CD4-positive, alpha-beta T cell treated with Interleukin-10 for 1 hour (primary cell): Measurements from ENCODE around the gene FGF6.
A peak's percentile ranks its signal among the peaks of the same experiment; 100 is the strongest.
"Not testable (repeated sequence)": the region's sequence is repeated elsewhere in the genome, so short reads cannot be mapped to it uniquely, and the experiment has no call there.

ENCODE experiments used
- DNase-seq: peaks from one replicate; pipeline ENCODE4 v3.0.0-alpha.2; 2020

Gene FGF6

GRCh38 chr12:4445156-4446101 lies at the start of gene FGF6:
FGF6 (minus strand) TSS chr12:4445815; CDS start chr12:4445570, 245 bp downstream.
- DNase-seq: no peak

- no peak for DNase-seq
Observed at GRCh38 chr12:4490973-4491372, 45.4 kb upstream of the FGF6 start.

- no peak for DNase-seq
Observed at GRCh38 chr12:4489556-4489955, 43.9 kb upstream of the FGF6 start.

GRCh38 chr12:4486980-4487379 lies 41.4 kb upstream of the FGF6 start:
- no peak for DNase-seq

GRCh38 chr12:4486049-4486699 lies 40.6 kb upstream of the FGF6 start:
- DNase-seq: no peak

GRCh38 chr12:4483885-4484823 lies 38.5 kb upstream of the FGF6 start:
- no peak for DNase-seq

- DNase-seq: no peak
Observed at GRCh38 chr12:4482936-4483335, 37.3 kb upstream of the FGF6 start.

- DNase-seq: no peak
Observed at GRCh38 chr12:4478933-4479332, 33.3 kb upstream of the FGF6 start.

- no peak for DNase-seq
Observed at GRCh38 chr12:4477129-4477528, 31.5 kb upstream of the FGF6 start.

GRCh38 chr12:4472046-4472445 lies 26.4 kb upstream of the FGF6 start:
- DNase-seq: peak; percentile 3

GRCh38 chr12:4471256-4471655 lies 25.6 kb upstream of the FGF6 start:
- no peak for DNase-seq

GRCh38 chr12:4468994-4469393 lies 23.4 kb upstream of the FGF6 start:
- DNase-seq: no peak

- DNase-seq: no peak
Observed at GRCh38 chr12:4460761-4461160, 15.1 kb upstream of the FGF6 start.

- not testable (repeated sequence) for DNase-seq
Observed at GRCh38 chr12:4455849-4456248, 10.2 kb upstream of the FGF6 start.

- no peak for DNase-seq
Observed at GRCh38 chr12:4454315-4454860, 8.8 kb upstream of the FGF6 start.

GRCh38 chr12:4451694-4452093 lies 6.1 kb upstream of the FGF6 start:
- DNase-seq: no peak

GRCh38 chr12:4450551-4451112 lies 5.0 kb upstream of the FGF6 start:
- no peak for DNase-seq

GRCh38 chr12:4449851-4450221 lies 4.2 kb upstream of the FGF6 start:
- no peak for DNase-seq

GRCh38 chr12:4448943-4449850 lies 3.6 kb upstream of the FGF6 start:
- DNase-seq: no peak

GRCh38 chr12:4448371-4448940 lies 2.8 kb upstream of the FGF6 start:
- DNase-seq: no peak

- DNase-seq: no peak
Observed at GRCh38 chr12:4447151-4447550, 1.5 kb upstream of the FGF6 start.
